Mesothelial cell of epicardium (in vitro differentiated cells): ENCODE measurements around the gene TNP2. TPM values are rescaled to one million over a fixed set of nuclear protein-coding genes. Genes with fewer than 3 reads are reported as not detected.
A peak's percentile ranks its signal among the peaks of the same experiment; 100 is the strongest.

ENCODE experiments used
- DNase-seq, 2 experiments: peaks; one replicate each; pipeline ENCODE4 v3.0.0; 2021; ENCODE audit warnings: low spot score in 2 of 2; ENCODE audit not compliant: unreplicated experiment in 2 of 2
- H3K27ac Mint-ChIP-seq: 2 replicates; pipeline ENCODE4 v1.8.0; 2021; ENCODE audit warnings: mixed read lengths
- H3K27me3 Mint-ChIP-seq: 2 replicates; pipeline ENCODE4 v1.8.0; 2021; ENCODE audit warnings: low read depth, mixed read lengths
- H3K36me3 Mint-ChIP-seq: 2 replicates; pipeline ENCODE4 v1.8.0; 2021; ENCODE audit warnings: mixed read lengths
- H3K4me1 Mint-ChIP-seq: 2 replicates; pipeline ENCODE4 v1.8.0; 2021; ENCODE audit warnings: mixed read lengths
- H3K4me3 Mint-ChIP-seq: 2 replicates; pipeline ENCODE4 v1.8.0; 2021; ENCODE audit warnings: mild to moderate bottlenecking, moderate library complexity, mixed read lengths
- H3K9me3 Mint-ChIP-seq: 2 replicates; pipeline ENCODE4 v1.8.0; 2021; ENCODE audit warnings: mixed read lengths
- total RNA-seq: library from RNA; stranded (reverse); gene quantifications from 3 replicates; pipeline ENCODE4 v1.2.1, GENCODE V29; 2021
- TF ChIP-seq, protein P1 (sequence below): fragments of 200-600 bp; sonication (generic); IDR thresholded peaks from one replicate; pipeline ENCODE4 v1.5.0; 2021; ENCODE audit warnings: antibody characterized with exemption; ENCODE audit not compliant: unreplicated experiment

TNP2 gene
- total RNA-seq, 1 donor from 2014 or later = not detected

DNA sequence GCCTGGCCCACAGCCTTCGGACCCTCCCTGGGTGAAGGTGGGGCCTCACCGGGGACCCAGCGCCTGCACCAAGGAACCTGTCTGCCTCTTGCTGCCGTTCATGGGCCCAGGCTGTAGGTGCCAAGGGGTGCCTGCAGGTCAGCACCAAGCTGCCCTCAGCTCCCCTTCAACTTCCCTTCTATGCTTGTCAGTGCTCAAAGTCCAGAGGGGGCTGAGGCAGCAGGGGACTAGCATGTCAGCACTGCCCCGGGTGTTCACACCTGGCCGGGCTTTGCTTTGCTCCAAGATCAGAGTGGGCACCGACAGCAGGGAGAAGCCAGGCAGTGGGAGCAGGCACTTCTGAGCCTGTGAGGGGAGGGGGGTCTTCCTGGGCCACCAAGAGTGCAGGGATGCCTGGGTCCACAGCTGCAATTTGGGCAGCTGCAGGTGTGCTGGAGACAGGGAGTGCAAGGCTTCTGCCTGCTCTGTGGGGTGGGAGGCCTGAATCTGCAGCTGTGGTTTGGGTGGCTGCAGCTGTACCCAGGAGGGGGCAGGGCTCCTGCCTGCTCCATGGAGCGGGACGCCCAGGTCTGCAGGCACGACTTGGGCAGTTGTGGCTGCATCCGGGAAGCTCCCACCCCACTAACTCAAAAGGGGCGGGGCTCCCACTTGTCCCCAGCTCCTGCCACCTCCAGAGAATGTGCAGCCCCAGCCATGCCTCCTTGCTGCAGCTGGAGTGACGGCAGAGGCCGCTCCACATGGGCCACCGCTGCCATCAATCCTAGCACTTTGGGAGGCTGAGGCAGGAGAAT is 39.6 kb upstream of the TNP2 start:
- TF ChIP-seq, protein P1, sequence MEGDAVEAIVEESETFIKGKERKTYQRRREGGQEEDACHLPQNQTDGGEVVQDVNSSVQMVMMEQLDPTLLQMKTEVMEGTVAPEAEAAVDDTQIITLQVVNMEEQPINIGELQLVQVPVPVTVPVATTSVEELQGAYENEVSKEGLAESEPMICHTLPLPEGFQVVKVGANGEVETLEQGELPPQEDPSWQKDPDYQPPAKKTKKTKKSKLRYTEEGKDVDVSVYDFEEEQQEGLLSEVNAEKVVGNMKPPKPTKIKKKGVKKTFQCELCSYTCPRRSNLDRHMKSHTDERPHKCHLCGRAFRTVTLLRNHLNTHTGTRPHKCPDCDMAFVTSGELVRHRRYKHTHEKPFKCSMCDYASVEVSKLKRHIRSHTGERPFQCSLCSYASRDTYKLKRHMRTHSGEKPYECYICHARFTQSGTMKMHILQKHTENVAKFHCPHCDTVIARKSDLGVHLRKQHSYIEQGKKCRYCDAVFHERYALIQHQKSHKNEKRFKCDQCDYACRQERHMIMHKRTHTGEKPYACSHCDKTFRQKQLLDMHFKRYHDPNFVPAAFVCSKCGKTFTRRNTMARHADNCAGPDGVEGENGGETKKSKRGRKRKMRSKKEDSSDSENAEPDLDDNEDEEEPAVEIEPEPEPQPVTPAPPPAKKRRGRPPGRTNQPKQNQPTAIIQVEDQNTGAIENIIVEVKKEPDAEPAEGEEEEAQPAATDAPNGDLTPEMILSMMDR = no peak
- Mint-ChIP-seq H3K27ac (no peak overlapping the region), H3K4me1 (peaks cover 27% of the 10 kb centered on the region), H3K4me3 (no peak overlapping the region), H3K36me3 (no peaks in the 10 kb centered on the region), H3K27me3 (no peaks in the 10 kb centered on the region), H3K9me3 (no peaks in the 10 kb centered on the region)
- DNase-seq = no peak

DNA sequence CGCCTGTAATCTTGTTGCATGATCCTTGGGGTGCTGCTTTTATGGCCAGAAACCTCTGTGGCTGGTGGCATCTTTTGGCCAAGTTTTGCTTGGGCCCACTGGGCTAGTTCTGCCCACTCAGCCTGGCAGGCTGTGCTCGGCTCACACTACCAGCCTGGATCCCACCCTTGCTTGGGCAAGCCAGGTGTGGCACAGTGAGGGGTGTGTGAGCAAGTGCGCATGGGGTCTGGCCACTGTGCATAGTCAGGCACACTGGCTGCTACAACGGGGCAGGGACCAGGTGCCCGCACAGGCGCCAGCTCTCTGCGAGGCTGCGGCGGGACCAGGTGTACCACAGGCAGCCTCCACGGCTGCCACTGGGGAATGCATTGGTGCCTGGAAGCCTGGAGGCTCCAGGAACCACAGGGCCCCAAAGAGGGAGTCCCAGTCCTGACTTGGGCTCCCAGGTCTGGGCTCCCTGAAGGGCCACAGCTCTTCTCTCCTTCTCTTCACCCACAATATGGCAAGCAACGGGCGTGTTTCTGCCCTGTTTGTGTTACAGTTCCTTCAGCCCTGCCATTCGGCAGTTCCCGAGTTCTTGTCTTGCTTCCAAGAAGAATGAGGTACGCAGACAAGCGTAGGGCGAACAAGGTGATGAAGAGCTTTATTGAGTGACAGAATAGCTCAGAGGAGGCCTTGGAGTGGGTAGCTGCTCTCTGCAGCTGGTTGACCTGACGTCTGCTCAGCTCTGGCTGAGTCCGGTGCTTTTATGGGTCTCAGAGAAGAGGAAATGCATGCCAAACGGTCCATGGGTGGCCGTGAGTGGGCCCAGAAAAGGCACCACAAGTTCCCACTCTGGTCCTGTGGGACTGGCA is 38.7 kb upstream of the TNP2 start:
- H3K27me3 Mint-ChIP-seq = no peaks in the 10 kb centered on the region
- no peaks in the 10 kb centered on the region for H3K36me3 Mint-ChIP-seq
- no peaks in the 10 kb centered on the region for H3K9me3 Mint-ChIP-seq
- DNase-seq = no peak
- no peak overlapping the region for H3K4me3 Mint-ChIP-seq
- H3K27ac Mint-ChIP-seq = peak overlapping the region; percentile 75
- TF ChIP-seq, protein P1 = no peak
- H3K4me1 Mint-ChIP-seq = peaks cover 27% of the 10 kb centered on the region

DNA sequence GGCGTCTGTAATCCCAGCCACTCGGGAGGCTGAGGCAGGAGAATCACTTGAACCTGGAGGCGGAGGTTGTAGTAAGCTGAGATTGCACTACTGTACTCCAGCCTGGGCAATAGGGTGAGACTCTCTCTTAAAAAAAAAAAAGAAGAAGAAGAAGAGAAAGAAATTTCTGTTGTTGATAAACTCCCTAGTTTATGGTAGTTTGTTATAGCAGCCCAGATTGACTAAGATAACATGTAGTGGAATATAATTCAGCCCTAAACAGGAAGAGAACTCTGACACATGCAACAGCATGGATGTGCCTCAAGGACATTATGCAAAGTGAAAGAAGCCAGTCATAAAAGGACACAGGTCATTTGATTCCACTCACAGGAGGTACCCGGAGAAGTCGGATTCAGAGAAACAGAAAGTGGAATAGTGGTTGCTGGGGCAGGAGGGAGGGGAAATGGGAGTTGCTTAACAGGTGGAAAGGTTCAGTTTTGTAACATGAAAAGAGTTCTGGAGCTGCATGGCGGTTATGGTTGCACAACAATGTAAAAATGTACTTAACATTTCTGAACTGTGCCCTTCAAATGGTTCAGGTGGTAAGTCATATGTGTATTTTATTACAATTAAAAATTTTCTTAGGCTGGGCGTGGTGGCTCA is 38.0 kb upstream of the TNP2 start:
- H3K36me3 Mint-ChIP-seq = no peaks in the 10 kb centered on the region
- no peak overlapping the region for H3K27ac Mint-ChIP-seq
- no peak for DNase-seq
- H3K9me3 Mint-ChIP-seq = no peaks in the 10 kb centered on the region
- no peaks in the 10 kb centered on the region for H3K27me3 Mint-ChIP-seq
- TF ChIP-seq, protein P1 = no peak
- H3K4me1 Mint-ChIP-seq = peaks cover 24% of the 10 kb centered on the region
- no peak overlapping the region for H3K4me3 Mint-ChIP-seq

DNA sequence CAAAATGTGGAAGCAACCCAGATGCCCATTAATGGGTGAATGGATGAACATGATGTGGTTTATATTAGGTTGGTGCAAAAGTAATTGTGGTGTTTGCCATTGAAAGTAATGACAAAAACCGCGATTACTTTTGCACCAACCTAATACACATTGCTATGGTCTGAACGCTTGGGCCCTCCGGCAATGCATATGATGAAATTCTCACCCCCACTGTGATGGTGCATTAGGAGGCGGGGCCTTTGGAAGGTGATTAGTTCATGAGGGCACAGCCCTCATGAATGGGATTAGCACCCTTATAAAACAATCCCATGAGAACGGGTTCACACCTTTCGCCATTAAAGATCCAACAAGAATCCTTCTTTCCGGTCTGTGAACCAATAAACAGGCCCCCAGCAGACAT is 37.3 kb upstream of the TNP2 start:
- Mint-ChIP-seq H3K36me3 (no peaks in the 10 kb centered on the region), H3K27me3 (no peaks in the 10 kb centered on the region), H3K9me3 (no peaks in the 10 kb centered on the region), H3K27ac (no peak overlapping the region), H3K4me3 (no peak overlapping the region), H3K4me1 (peaks cover 29% of the 10 kb centered on the region)
- TF ChIP-seq, protein P1 = no peak
- no peak for DNase-seq

DNA sequence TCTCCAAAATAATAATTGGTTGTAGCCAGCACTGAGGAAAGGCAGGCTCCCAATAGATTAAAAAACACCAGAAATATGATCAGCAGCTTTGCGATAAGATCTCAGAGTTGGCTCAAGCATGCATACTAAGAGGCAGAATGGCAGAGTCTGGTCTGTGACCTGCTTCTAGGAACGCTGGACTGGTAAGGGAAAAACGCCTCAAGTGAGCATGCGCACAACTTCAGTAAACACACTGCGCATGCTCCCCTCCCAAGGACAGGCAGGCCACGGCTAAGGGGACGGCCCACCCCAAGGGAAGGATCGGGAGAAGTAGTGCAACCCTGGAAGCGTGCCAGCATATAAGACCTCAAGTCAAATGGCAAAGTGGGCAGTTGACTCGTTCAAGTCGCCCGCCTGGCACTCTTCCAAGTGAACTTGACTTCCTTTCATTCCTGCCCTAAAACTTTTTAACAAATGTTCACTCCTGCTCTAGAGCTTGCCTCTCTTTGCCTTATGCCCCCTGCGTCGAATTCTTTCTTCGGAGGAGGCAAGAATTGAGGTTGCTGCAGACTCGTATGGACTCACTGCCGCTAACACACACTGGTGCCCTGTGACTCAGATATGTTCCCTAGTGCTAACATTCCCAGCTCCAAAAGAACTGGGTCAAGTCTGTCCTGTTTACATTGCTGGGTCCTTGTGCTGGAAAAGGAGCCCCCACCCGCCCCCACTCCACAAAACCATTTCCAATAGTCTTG is 34.4 kb upstream of the TNP2 start:
- TF ChIP-seq, protein P1 = no peak

More for the DNA sequence above, 34.4 kb upstream of the TNP2 start:
- H3K27ac Mint-ChIP-seq = peak overlapping the region; percentile 93
- DNase-seq = peak; percentile 46 to 58
- no peaks in the 10 kb centered on the region for H3K36me3 Mint-ChIP-seq
- H3K4me3 Mint-ChIP-seq = peak overlapping the region; percentile 20
- peaks cover 30% of the 10 kb centered on the region for H3K4me1 Mint-ChIP-seq
- H3K27me3 Mint-ChIP-seq = no peaks in the 10 kb centered on the region
- no peaks in the 10 kb centered on the region for H3K9me3 Mint-ChIP-seq
